ENCODE data around the gene ADRA2C. TPM values are rescaled to one million over a fixed set of nuclear protein-coding genes. Genes with fewer than 3 reads are reported as not detected.

Gene ADRA2C
- polyA plus RNA-seq, 1 donor from 2014 or later: 3.0 TPM

DNA sequence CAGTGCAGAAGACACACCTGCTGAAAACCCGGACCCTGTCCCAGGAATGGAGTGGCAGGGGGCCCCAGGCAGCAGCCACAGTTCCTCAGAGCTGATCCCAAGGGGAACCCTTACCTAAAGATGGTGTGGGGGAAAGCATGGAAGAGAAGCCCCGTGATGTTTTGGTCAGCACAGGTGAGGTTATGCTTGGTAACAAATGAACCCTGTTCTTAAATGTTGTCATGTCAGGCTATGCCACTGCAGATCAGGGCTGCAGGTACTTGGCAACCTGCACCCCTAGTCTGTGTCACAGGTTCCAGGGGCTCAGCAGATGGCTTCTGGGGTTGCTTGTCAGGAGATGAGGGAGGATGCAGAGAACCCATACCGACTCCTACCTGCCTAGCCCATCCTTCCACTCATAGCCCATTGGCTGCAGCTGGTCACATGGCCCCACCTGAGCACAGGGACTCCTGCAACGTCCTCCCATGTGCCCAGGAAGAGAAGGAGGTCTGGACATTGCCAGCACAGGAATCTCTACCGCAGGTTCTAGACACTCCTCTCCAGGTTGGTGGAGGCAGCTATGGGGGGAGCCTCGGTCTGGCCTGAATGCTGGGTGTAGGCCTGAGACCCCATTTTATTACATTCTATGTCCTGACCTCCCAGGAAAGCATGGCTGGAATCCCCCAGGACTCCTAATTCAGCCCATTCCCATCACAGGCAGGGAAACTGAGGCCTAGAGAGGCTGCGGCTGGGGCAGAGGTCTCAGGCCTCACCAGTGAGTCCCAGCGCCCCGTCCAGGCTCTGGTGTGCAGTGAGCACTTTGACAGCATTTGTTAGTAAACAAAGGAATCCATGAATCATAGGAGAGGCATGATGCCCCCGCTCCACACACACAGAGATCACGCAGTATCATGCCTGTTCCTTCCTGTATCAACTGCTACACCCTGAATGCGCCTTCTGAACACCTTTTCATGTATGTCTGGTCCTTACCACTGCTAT is 51.1 kb downstream of the ADRA2C start:
- no peaks in the 10 kb centered on the region for H4K20me1 ChIP-seq (ENCODE audit: insufficient read depth)
- no peak for TF ChIP-seq TAF1 (IDR thresholded peaks at IDR 0.05; ENCODE audit: low read depth)
- no peak for TF ChIP-seq POLR2AphosphoS5 (IDR thresholded peaks at IDR 0.05)
- TF ChIP-seq, protein P1, sequence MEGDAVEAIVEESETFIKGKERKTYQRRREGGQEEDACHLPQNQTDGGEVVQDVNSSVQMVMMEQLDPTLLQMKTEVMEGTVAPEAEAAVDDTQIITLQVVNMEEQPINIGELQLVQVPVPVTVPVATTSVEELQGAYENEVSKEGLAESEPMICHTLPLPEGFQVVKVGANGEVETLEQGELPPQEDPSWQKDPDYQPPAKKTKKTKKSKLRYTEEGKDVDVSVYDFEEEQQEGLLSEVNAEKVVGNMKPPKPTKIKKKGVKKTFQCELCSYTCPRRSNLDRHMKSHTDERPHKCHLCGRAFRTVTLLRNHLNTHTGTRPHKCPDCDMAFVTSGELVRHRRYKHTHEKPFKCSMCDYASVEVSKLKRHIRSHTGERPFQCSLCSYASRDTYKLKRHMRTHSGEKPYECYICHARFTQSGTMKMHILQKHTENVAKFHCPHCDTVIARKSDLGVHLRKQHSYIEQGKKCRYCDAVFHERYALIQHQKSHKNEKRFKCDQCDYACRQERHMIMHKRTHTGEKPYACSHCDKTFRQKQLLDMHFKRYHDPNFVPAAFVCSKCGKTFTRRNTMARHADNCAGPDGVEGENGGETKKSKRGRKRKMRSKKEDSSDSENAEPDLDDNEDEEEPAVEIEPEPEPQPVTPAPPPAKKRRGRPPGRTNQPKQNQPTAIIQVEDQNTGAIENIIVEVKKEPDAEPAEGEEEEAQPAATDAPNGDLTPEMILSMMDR (IDR thresholded peaks at IDR 0.05; ENCODE audit: poor library complexity, severe bottlenecking): no peak
- no peak for TF ChIP-seq MXI1 (conservative IDR thresholded peaks at IDR 0.05; ENCODE audit: poor library complexity, severe bottlenecking)
- TF ChIP-seq EP300 (conservative IDR thresholded peaks at IDR 0.05; ENCODE audit: poor library complexity, severe bottlenecking): no peak
- TF ChIP-seq RAD21 (conservative IDR thresholded peaks at IDR 0.05): no peak
- TF ChIP-seq, protein P2, sequence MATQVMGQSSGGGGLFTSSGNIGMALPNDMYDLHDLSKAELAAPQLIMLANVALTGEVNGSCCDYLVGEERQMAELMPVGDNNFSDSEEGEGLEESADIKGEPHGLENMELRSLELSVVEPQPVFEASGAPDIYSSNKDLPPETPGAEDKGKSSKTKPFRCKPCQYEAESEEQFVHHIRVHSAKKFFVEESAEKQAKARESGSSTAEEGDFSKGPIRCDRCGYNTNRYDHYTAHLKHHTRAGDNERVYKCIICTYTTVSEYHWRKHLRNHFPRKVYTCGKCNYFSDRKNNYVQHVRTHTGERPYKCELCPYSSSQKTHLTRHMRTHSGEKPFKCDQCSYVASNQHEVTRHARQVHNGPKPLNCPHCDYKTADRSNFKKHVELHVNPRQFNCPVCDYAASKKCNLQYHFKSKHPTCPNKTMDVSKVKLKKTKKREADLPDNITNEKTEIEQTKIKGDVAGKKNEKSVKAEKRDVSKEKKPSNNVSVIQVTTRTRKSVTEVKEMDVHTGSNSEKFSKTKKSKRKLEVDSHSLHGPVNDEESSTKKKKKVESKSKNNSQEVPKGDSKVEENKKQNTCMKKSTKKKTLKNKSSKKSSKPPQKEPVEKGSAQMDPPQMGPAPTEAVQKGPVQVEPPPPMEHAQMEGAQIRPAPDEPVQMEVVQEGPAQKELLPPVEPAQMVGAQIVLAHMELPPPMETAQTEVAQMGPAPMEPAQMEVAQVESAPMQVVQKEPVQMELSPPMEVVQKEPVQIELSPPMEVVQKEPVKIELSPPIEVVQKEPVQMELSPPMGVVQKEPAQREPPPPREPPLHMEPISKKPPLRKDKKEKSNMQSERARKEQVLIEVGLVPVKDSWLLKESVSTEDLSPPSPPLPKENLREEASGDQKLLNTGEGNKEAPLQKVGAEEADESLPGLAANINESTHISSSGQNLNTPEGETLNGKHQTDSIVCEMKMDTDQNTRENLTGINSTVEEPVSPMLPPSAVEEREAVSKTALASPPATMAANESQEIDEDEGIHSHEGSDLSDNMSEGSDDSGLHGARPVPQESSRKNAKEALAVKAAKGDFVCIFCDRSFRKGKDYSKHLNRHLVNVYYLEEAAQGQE (IDR thresholded peaks at IDR 0.05; ENCODE audit: borderline replicate concordance): no peak
- no peak for TF ChIP-seq SMC3 (conservative IDR thresholded peaks at IDR 0.05; ENCODE audit: poor library complexity)
- TF ChIP-seq EZH2 (IDR thresholded peaks at IDR 0.05; ENCODE audit: borderline replicate concordance, insufficient read depth, low read length, poor library complexity, severe bottlenecking): no peak
- H3K36me3 ChIP-seq (ENCODE audit: insufficient read depth, low read length): no peaks in the 10 kb centered on the region
- no peaks in the 10 kb centered on the region for H3K79me2 ChIP-seq (replicated peaks; ENCODE audit: insufficient read depth, low read length)
- H3K9me2 ChIP-seq (ENCODE audit: insufficient read depth, low read length): no peaks in the 10 kb centered on the region
- no peak overlapping the region for H3K4me3 ChIP-seq (ENCODE audit: low read length)
- no peaks in the 10 kb centered on the region for H3F3A ChIP-seq (ENCODE audit: insufficient read depth, low read length, poor library complexity, severe bottlenecking)
- no peak overlapping the region for H3K4me2 ChIP-seq (ENCODE audit: low read length)
- H3K27me3 ChIP-seq (ENCODE audit: insufficient read depth, low read depth, low read length): no peaks in the 10 kb centered on the region
- H3K9ac ChIP-seq (ENCODE audit: low read length): no peak overlapping the region
- H2AFZ ChIP-seq (ENCODE audit: low read depth, low read length): no peak overlapping the region
- no peak overlapping the region for H3K27ac ChIP-seq (ENCODE audit: low read length)
- no peaks in the 10 kb centered on the region for H3K9me3 ChIP-seq (ENCODE audit: low read length)

Other genes starting within 250 kb of the ADRA2C start
- 91.1 and 123 TPM in 2 replicates for gene LRPAP1, start 234.0 kb upstream of the ADRA2C start, polyA plus RNA-seq

Data from neural cell (in vitro differentiated cells).